WTC11 (cell line): ENCODE data around the gene RNU5B-1.

ENCODE experiments used
- CBFB ChIP-seq: sonication (generic); formaldehyde crosslinking; IDR thresholded peaks from 2 replicates; pipeline ENCODE4 v1.8.1; 2022; ENCODE audit warnings: mild to moderate bottlenecking, low read depth, missing genetic modification reagents
- ESRRA ChIP-seq: sonication (generic); formaldehyde crosslinking; IDR thresholded peaks from 2 replicates; pipeline ENCODE4 v1.8.1; 2022; ENCODE audit warnings: mild to moderate bottlenecking, missing genetic modification reagents, borderline replicate concordance
- TEAD4 ChIP-seq: sonication (generic); formaldehyde crosslinking; IDR thresholded peaks from 2 replicates; pipeline ENCODE4 v1.8.0; 2022; ENCODE audit warnings: mild to moderate bottlenecking, missing genetic modification reagents
- TF ChIP-seq, protein P1 (sequence below): fragments of 200-600 bp; IDR thresholded peaks from 2 replicates; pipeline ENCODE4 v1.8.0; 2022; ENCODE audit warnings: antibody characterized with exemption
- TF ChIP-seq, protein P2 (sequence below): sonication (generic); formaldehyde crosslinking; IDR thresholded peaks from 2 replicates; pipeline ENCODE4 v1.8.1; 2022; ENCODE audit warnings: low read depth, missing genetic modification reagents, borderline replicate concordance
- TF ChIP-seq, protein P3 (sequence below): fragments of 250-450 bp; sonication (Bioruptor Pico); IDR thresholded peaks from 2 replicates; pipeline ENCODE4 v1.9.0; 2021; ENCODE audit warnings: mild to moderate bottlenecking
- TF ChIP-seq, protein P4 (sequence below): sonication (generic); formaldehyde crosslinking; conservative IDR thresholded peaks from 2 replicates; pipeline ENCODE4 v1.8.1; 2022; ENCODE audit warnings: mild to moderate bottlenecking, missing genetic modification reagents

DNA sequence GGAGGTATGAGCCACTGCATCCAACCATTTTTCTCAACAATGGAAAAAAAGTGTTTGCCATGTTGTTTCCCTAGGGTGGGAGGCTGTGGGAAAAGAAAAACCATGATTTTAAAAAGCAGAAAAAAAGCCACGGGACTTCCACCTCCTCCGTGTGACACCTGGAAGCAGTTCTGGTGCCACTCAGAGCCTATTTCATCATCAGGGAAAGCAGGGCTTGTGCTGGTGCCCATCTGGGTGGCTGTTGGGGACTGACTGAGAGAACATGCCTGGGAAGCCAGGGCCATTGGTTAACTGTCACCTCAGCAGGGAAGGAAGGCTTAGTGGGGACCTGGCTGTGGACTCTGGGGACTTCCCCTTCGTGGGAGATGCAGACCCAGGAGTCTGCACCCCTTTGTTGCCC, 7.3 kb downstream of the RNU5B-1 start:
- TF ChIP-seq ESRRA (CRISPR knock-in tag) (no peak), TEAD4 (no peak), CBFB (CRISPR knock-in tag) (no peak)
- TF ChIP-seq, protein P1, sequence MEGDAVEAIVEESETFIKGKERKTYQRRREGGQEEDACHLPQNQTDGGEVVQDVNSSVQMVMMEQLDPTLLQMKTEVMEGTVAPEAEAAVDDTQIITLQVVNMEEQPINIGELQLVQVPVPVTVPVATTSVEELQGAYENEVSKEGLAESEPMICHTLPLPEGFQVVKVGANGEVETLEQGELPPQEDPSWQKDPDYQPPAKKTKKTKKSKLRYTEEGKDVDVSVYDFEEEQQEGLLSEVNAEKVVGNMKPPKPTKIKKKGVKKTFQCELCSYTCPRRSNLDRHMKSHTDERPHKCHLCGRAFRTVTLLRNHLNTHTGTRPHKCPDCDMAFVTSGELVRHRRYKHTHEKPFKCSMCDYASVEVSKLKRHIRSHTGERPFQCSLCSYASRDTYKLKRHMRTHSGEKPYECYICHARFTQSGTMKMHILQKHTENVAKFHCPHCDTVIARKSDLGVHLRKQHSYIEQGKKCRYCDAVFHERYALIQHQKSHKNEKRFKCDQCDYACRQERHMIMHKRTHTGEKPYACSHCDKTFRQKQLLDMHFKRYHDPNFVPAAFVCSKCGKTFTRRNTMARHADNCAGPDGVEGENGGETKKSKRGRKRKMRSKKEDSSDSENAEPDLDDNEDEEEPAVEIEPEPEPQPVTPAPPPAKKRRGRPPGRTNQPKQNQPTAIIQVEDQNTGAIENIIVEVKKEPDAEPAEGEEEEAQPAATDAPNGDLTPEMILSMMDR = no peak
- TF ChIP-seq, protein P2, sequence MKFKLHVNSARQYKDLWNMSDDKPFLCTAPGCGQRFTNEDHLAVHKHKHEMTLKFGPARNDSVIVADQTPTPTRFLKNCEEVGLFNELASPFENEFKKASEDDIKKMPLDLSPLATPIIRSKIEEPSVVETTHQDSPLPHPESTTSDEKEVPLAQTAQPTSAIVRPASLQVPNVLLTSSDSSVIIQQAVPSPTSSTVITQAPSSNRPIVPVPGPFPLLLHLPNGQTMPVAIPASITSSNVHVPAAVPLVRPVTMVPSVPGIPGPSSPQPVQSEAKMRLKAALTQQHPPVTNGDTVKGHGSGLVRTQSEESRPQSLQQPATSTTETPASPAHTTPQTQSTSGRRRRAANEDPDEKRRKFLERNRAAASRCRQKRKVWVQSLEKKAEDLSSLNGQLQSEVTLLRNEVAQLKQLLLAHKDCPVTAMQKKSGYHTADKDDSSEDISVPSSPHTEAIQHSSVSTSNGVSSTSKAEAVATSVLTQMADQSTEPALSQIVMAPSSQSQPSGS (CRISPR knock-in tag) = no peak
- TF ChIP-seq, protein P3, sequence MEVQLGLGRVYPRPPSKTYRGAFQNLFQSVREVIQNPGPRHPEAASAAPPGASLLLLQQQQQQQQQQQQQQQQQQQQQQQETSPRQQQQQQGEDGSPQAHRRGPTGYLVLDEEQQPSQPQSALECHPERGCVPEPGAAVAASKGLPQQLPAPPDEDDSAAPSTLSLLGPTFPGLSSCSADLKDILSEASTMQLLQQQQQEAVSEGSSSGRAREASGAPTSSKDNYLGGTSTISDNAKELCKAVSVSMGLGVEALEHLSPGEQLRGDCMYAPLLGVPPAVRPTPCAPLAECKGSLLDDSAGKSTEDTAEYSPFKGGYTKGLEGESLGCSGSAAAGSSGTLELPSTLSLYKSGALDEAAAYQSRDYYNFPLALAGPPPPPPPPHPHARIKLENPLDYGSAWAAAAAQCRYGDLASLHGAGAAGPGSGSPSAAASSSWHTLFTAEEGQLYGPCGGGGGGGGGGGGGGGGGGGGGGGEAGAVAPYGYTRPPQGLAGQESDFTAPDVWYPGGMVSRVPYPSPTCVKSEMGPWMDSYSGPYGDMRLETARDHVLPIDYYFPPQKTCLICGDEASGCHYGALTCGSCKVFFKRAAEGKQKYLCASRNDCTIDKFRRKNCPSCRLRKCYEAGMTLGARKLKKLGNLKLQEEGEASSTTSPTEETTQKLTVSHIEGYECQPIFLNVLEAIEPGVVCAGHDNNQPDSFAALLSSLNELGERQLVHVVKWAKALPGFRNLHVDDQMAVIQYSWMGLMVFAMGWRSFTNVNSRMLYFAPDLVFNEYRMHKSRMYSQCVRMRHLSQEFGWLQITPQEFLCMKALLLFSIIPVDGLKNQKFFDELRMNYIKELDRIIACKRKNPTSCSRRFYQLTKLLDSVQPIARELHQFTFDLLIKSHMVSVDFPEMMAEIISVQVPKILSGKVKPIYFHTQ (CRISPR knock-in tag) = no peak
- TF ChIP-seq, protein P4, sequence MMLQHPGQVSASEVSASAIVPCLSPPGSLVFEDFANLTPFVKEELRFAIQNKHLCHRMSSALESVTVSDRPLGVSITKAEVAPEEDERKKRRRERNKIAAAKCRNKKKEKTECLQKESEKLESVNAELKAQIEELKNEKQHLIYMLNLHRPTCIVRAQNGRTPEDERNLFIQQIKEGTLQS (CRISPR knock-in tag) = no peak
